ENCODE data around the gene CLEC6A.
A peak's percentile ranks its signal among the peaks of the same experiment; 100 is the strongest.
"Not testable (repeated sequence)": the region's sequence is repeated elsewhere in the genome, so short reads cannot be mapped to it uniquely, and the experiment has no call there.

CLEC6A gene

DNA sequence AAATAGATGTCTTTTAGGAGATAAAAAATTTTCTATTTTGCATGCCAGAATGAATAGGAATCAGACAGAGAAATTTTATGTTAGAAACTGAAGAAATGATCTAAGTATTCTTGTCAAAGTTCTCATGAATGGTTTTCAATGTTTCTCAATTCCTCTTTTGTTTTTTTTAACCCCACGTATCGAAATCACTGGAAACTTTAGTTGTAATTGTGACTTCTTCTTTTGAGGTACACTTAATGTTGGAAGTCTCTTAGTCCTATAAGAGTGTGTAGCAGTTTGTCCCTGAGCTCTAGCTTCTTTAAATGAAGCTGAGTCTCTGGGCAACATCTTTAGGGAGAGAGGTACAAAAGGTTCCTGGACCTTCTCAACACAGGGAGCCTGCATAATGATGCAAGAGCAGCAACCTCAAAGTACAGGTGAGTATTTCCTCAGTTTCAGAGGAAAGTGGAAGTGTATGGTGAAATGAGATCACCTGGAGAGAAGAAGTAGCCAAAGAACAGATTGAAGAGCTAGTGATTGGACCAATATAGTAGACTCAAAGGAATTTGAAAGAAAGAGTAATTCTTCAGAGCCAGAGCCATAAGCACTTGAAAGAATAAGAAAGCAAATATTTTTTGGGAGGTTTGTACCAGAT lies at the start of gene CLEC6A:
TSS of gene CLEC6A (plus strand) at position 236 of the 634 bp plus-strand sequence. CDS start at position 386, 150 bp downstream.
- DNase-seq (ENCODE audit: low spot score in 2 of 2) = no peak
- Histone ChIP-seq H3K4me1 (peaks cover 21% of the 10 kb centered on the region), H3K9me3 (peaks cover 3% of the 10 kb centered on the region; the same call in 1 of the 2 replicates), H3K36me3 (replicated peaks) (no peaks in the 10 kb centered on the region), H3K27me3 (ENCODE audit: low read depth) (no peaks in the 10 kb centered on the region), H3K4me3 (no peak within 1 kb of the TSS)
- in situ Hi-C loops (cut with MboI; ENCODE audit: low sequenced_read_pairs) = no loop called here

DNA sequence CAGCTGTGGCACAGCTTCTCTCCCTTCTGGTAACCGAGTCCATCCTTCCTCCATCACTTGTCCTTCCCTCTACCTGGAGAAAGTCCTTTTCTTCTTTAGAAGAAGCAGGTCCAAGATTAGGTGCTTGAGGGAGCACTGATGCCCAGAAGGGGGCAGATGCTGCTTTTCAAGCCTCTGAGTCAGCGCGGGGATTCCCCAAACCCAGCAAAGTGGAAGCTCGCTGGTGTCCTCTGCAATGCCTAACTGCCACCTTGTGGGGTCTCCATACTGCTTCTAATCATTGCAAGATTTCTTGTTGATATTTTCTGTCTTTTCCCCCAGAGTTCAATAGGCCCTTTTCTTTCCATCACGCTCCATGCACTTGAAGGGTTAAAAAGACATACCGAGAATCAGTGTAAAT lies 36.2 kb upstream of the CLEC6A start:
- in situ Hi-C loops (cut with MboI; ENCODE audit: low sequenced_read_pairs); H3K27me3 ChIP-seq (ENCODE audit: low read depth); H3K4me3 ChIP-seq; H3K36me3 ChIP-seq (replicated peaks); DNase-seq (ENCODE audit: low spot score in 2 of 2); H3K9me3 ChIP-seq; H3K4me1 ChIP-seq: not testable (repeated sequence)

GRCh38 chr12:8420506-8420905 lies 35.3 kb upstream of the CLEC6A start:
- Histone ChIP-seq H3K36me3 (replicated peaks) (no peaks in the 10 kb centered on the region), H3K27me3 (ENCODE audit: low read depth) (no peaks in the 10 kb centered on the region), H3K9me3 (no peaks in the 10 kb centered on the region), H3K4me1 (no peaks in the 10 kb centered on the region), H3K4me3 (no peak overlapping the region)
- in situ Hi-C loops (cut with MboI; ENCODE audit: low sequenced_read_pairs) = no loop called here
- no peak for DNase-seq (ENCODE audit: low spot score in 2 of 2)

- in situ Hi-C loops (cut with MboI; ENCODE audit: low sequenced_read_pairs); H3K27me3 ChIP-seq (ENCODE audit: low read depth); H3K4me1 ChIP-seq; H3K36me3 ChIP-seq (replicated peaks); H3K4me3 ChIP-seq; H3K9me3 ChIP-seq; DNase-seq (ENCODE audit: low spot score in 2 of 2): not testable (repeated sequence)
These were observed 11.1 kb upstream of the CLEC6A start for GRCh38 chr12:8444536-8445278.

- Histone ChIP-seq H3K27me3 (ENCODE audit: low read depth) (no peaks in the 10 kb centered on the region), H3K4me3 (no peak overlapping the region), H3K4me1 (peaks cover 2% of the 10 kb centered on the region; the same call in 1 of the 2 replicates), H3K36me3 (replicated peaks) (no peaks in the 10 kb centered on the region), H3K9me3 (no peaks in the 10 kb centered on the region)
- DNase-seq (ENCODE audit: low spot score in 2 of 2) = no peak
- in situ Hi-C loops (cut with MboI; ENCODE audit: low sequenced_read_pairs) = no loop called here
These were observed 10.0 kb upstream of the CLEC6A start for GRCh38 chr12:8445731-8446130.

DNA sequence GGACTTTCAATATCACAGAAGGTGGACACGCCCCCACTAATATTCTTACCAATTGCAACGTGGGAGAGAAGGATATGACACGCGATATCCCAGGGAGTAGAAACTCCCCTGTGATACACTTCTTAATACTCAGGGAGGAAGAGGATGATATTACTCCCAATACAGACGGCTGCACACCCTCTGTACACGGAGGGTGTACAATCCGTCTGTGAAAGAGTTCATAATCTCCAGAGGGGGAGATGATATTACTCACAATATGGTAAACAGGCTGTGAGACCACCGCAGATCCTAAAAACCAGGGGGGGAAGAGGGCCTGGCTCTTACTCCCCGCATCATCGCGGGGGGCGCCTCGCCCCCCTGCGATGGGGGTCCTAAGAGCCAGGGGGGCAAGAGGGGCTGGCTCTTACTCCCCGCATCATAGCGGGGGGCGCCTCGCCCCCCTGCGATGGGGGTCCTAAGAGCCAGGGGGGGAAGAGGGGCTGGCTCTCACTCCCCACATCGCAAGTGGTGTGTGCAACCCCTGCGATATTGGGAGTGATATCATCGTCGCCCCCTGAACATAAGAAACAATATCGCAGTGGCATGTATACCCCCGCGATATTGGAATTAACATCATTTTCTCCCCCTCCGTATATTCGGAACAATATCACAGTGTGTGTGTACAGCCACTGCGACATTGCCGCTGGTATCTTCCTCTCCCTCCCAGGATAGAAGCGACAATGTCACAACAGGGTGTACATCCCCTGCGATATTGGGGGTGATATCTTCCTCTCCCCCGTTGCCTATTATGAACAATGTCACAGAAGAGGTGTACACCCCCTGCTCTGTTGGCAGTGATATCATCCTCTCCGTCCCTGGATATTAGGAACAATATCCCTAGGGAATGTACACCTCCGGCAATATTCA lies 8.9 kb upstream of the CLEC6A start:
- no peaks in the 10 kb centered on the region for H3K9me3 ChIP-seq
- no peaks in the 10 kb centered on the region for H3K27me3 ChIP-seq (ENCODE audit: low read depth)
- in situ Hi-C loops (cut with MboI; ENCODE audit: low sequenced_read_pairs) = no loop called here
- peaks cover 3% of the 10 kb centered on the region; the same call in 1 of the 2 replicates for H3K4me1 ChIP-seq
- DNase-seq (ENCODE audit: low spot score in 2 of 2) = no peak
- no peaks in the 10 kb centered on the region for H3K36me3 ChIP-seq (replicated peaks)
- no peak overlapping the region for H3K4me3 ChIP-seq

DNA sequence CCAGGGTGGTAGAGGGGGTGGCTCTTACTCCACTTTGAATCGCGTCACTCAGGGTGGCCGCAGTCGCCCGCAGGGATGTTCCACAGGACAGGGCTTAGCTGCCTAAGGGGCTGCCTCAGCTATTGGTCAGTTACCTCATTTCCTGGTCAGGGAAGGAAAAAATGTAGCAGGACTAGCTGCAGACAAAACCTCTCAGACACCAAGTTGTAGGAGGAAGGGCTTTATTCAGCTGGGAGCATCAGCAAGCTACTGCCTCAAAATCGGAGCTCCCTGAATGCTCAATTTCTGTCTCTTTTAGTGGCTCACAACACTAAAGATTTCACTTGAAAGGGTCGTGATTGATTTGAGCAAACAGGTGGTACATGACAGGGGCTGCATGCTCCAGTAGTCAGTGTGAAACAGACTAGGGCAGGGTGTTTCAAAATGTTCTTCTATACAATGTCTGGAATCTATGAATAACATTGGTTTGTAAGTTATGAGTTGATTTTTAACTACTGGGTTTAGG lies 6.4 kb upstream of the CLEC6A start:
- H3K9me3 ChIP-seq = no peaks in the 10 kb centered on the region
- H3K36me3 ChIP-seq (replicated peaks) = no peaks in the 10 kb centered on the region
- no peaks in the 10 kb centered on the region for H3K27me3 ChIP-seq (ENCODE audit: low read depth)
- in situ Hi-C loops (cut with MboI; ENCODE audit: low sequenced_read_pairs) = no loop called here
- no peak overlapping the region for H3K4me3 ChIP-seq
- peaks cover 24% of the 10 kb centered on the region for H3K4me1 ChIP-seq
- DNase-seq (ENCODE audit: low spot score in 2 of 2) = no peak

DNA sequence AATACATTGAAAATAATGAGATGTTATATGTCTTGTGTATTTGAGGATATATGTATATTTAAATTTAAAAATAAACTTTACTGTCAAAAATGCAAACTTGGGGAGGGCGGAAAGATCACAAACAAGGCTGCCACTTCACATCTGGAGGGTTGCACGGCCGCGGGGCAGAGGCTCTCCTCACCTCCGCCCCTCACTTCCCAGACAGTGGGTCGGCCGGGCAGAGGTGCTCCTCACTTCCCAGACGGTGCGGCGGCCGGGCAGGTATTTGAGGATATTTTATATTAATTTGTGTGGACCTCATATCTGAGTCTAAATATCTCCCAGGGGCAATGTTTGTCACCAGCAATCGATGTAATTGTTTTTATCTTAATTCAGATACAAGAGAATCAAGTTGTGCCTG lies 3.7 kb upstream of the CLEC6A start:
- H3K36me3 ChIP-seq (replicated peaks) = no peaks in the 10 kb centered on the region
- H3K27me3 ChIP-seq (ENCODE audit: low read depth) = no peaks in the 10 kb centered on the region
- H3K4me3 ChIP-seq = no peak overlapping the region
- in situ Hi-C loops (cut with MboI; ENCODE audit: low sequenced_read_pairs) = no loop called here
- H3K9me3 ChIP-seq = no peaks in the 10 kb centered on the region
- peaks cover 24% of the 10 kb centered on the region for H3K4me1 ChIP-seq
- DNase-seq (ENCODE audit: low spot score in 2 of 2) = no peak

DNA sequence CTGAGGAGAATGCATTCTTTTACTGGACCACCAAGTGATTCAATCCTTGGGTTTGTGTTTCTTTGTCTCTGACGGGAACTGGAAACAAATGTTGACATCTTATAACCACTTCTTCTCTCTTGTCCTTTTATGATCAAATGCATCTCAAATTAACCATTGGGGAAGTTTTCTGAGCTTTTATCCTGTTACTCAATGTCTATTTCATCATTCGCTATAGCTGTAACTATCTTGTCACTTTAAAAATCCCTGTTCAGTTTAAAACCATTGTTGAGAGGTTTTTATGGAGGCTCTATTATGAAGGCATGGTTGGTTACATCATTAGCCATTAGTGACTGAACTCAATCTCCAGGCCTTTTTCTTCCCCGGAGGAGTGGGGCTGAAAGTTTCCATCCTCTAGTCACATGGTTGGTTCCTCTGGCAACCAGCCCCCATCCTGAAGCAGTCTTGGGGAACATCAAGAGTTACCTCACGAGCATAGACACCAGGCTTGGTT lies 2.7 kb upstream of the CLEC6A start:
- no peaks in the 10 kb centered on the region for H3K36me3 ChIP-seq (replicated peaks)
- in situ Hi-C loops (cut with MboI; ENCODE audit: low sequenced_read_pairs) = no loop called here
- no peaks in the 10 kb centered on the region for H3K9me3 ChIP-seq
- H3K4me3 ChIP-seq = no peak overlapping the region
- peak; percentile 38 to 48 for DNase-seq (ENCODE audit: low spot score in 2 of 2)
- H3K4me1 ChIP-seq = peaks cover 24% of the 10 kb centered on the region
- H3K27me3 ChIP-seq (ENCODE audit: low read depth) = no peaks in the 10 kb centered on the region

GRCh38 chr12:8453796-8454195 lies 2.0 kb upstream of the CLEC6A start:
- DNase-seq (ENCODE audit: low spot score in 2 of 2) = peak in 1 of 2 experiments; percentile 71
- H3K9me3 ChIP-seq = no peaks in the 10 kb centered on the region
- H3K4me3 ChIP-seq = no peak overlapping the region
- H3K4me1 ChIP-seq = peaks cover 24% of the 10 kb centered on the region
- in situ Hi-C loops (cut with MboI; ENCODE audit: low sequenced_read_pairs) = no loop called here
- H3K36me3 ChIP-seq (replicated peaks) = no peaks in the 10 kb centered on the region
- no peaks in the 10 kb centered on the region for H3K27me3 ChIP-seq (ENCODE audit: low read depth)

DNA sequence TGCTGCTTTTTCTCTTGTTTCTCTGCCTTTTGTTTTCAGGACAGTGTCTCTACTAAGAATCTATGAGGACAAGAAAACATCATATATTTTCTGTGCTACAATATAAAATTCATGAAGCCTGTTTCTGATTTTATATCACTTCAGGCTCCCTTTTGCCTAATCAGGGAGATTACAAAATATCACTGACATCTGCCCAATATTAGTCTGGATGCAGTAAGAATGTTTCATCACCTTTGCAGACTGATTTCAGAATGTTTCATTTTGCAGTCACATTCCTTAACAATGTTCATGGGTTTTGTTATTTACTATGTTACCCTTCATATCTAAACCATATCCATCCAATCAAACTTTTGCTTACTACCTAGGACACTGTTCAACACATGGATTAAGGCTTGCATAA lies 491 bp upstream of the CLEC6A start:
- Histone ChIP-seq H3K9me3 (peaks cover 3% of the 10 kb centered on the region; the same call in 1 of the 2 replicates), H3K4me1 (peaks cover 24% of the 10 kb centered on the region), H3K36me3 (replicated peaks) (no peaks in the 10 kb centered on the region), H3K4me3 (no peak overlapping the region), H3K27me3 (ENCODE audit: low read depth) (no peaks in the 10 kb centered on the region)
- in situ Hi-C loops (cut with MboI; ENCODE audit: low sequenced_read_pairs) = no loop called here
- no peak for DNase-seq (ENCODE audit: low spot score in 2 of 2)

GRCh38 chr12:8461426-8461825 lies 5.7 kb downstream of the CLEC6A start:
- H3K36me3 ChIP-seq (replicated peaks) = no peaks in the 10 kb centered on the region
- no peaks in the 10 kb centered on the region for H3K27me3 ChIP-seq (ENCODE audit: low read depth)
- no peak for DNase-seq (ENCODE audit: low spot score in 2 of 2)
- H3K9me3 ChIP-seq = peaks cover 3% of the 10 kb centered on the region; the same call in 1 of the 2 replicates
- H3K4me1 ChIP-seq = peaks cover 12% of the 10 kb centered on the region
- no peak overlapping the region for H3K4me3 ChIP-seq
- in situ Hi-C loops (cut with MboI; ENCODE audit: low sequenced_read_pairs) = no loop called here

DNA sequence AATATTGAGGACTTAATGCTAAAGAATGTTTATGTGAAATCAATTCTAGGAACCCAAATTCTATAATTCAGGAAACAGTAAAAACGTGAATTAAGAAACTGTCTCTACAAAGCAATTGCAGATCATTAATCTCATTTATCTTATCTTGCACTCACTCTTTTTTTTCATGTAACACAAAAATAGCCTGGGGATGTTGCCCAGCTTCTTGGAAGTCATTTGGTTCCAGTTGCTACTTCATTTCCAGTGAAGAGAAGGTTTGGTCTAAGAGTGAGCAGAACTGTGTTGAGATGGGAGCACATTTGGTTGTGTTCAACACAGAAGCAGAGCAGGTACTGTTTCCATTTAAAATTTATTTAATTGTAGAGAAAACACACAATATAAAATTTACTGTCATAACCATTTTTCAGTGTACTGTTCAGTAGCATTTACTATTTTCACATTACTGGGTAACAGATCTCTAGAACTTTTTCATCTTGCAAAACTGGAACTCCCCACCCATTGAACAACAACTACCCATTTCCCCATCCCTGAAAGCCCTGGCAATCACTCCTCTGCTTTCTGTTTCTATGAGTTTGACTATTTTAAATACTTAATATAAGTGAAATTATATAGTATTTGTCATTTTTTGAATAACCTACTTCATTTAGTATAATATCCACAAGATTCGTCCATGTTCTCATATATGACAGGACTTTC lies 9.7 kb downstream of the CLEC6A start:
- DNase-seq (ENCODE audit: low spot score in 2 of 2) = no peak
- H3K4me3 ChIP-seq = no peak overlapping the region
- in situ Hi-C loops (cut with MboI; ENCODE audit: low sequenced_read_pairs) = no loop called here

More for the DNA sequence above, 9.7 kb downstream of the CLEC6A start:
- H3K4me1 ChIP-seq = peaks cover 12% of the 10 kb centered on the region
- no peaks in the 10 kb centered on the region for H3K36me3 ChIP-seq (replicated peaks)
- H3K9me3 ChIP-seq = no peaks in the 10 kb centered on the region
- H3K27me3 ChIP-seq (ENCODE audit: low read depth) = no peaks in the 10 kb centered on the region

All from HAP-1 (cell line).